HCT116 (cell line): ENCODE data around the gene KCNMB1. TPM values are rescaled to one million over a fixed set of nuclear protein-coding genes. Genes with fewer than 3 reads are reported as not detected.

ENCODE experiments used
- ATAC-seq: fragments of 200-7000 bp; cut with Tn5 transposase; 2 replicates; pipeline ENCODE4 v1.9.1; 2020; ENCODE audit warnings: mild to moderate bottlenecking, moderate library complexity
- BruUV-seq: library from RNA; stranded (reverse); fragments of 400-500 nt; replicated peaks from 2 replicates; lab custom pipeline; 2021; lab: Mats Ljungman, UMichigan
- CTCF ChIA-PET: fragments of 300-600 bp; sonication (Branson Sonifier 250); formaldehyde crosslinking; loops from one replicate; lab custom pipeline; 2021; ENCODE audit warnings: antibody characterized with exemption; lab: Charles Lee
- POLR2A ChIA-PET: fragments of 300-600, 350-600 bp; sonication (Branson Sonifier 250); formaldehyde crosslinking; loops from one replicate; lab custom pipeline; 2021; ENCODE audit warnings: antibody characterized with exemption; lab: Charles Lee
- RAD21 ChIA-PET, 2 experiments: fragments of 300-600 bp; sonication (Branson Sonifier 250); formaldehyde crosslinking; loops; one replicate each; lab custom pipeline; 2023; ENCODE audit warnings: low total read pairs in 2 of 2; ENCODE audit not compliant: uncharacterized antibody in 2 of 2, unreplicated experiment in 2 of 2, low non-redundant PET in 1 of 2; lab: Charles Lee
- DNase-seq: peaks from one replicate; pipeline ENCODE4 v3.0.0-alpha.2; 2010; ENCODE audit warnings: low read depth, low spot score
- H2AFZ ChIP-seq: fragments of 200-600 bp; shearing (Covaris generic), sonication (generic); 2 replicates; pipeline ENCODE4 v1.6.1; 2017; ENCODE audit warnings: low read depth, mixed run types, mixed read lengths, antibody characterized with exemption, low read length; ENCODE audit not compliant: poor library complexity, severe bottlenecking
- H3K27ac ChIP-seq: 2 replicates; pipeline ENCODE4 v1.5.1; 2012; ENCODE audit warnings: low read depth, low read length
- H3K27me3 ChIP-seq: fragments of 200-600 bp; sonication (generic); 2 replicates; pipeline ENCODE4 v1.6.1; 2016; ENCODE audit warnings: mixed run types, low read length, mixed read lengths; ENCODE audit not compliant: insufficient read depth
- H3K36me3 ChIP-seq, 2 experiments: fragments of 200-500 bp in 1 of 2; fragments of 200-600 bp in 1 of 2; sonication (Bioruptor generic) in 1 of 2; sonication (generic) in 1 of 2; 2 replicates each; pipeline versions ENCODE4 v1.5.1 to v1.6.1; 2014 to 2016; ENCODE audit warnings: low read length in 2 of 2, inconsistent platforms in 1 of 2, mixed read lengths in 1 of 2, mixed run types in 1 of 2; ENCODE audit not compliant: insufficient read depth in 2 of 2, control insufficient read depth in 1 of 2
- H3K4me1 ChIP-seq, 2 experiments: fragments of 200-600 bp in 1 of 2; sonication (generic) in 1 of 2; 2 replicates each; pipeline versions ENCODE4 v1.5.1 to v1.6.1; 2012 to 2017; ENCODE audit warnings: low read length in 2 of 2, inconsistent platforms in 1 of 2, mild to moderate bottlenecking in 1 of 2, mixed read lengths in 1 of 2, mixed run types in 1 of 2, moderate library complexity in 1 of 2; ENCODE audit not compliant: insufficient read depth in 2 of 2, control insufficient read depth in 1 of 2
- H3K4me2 ChIP-seq: fragments of 200-600 bp; sonication (generic); 2 replicates; pipeline ENCODE4 v1.6.1; 2017; ENCODE audit warnings: mixed run types, low read length, mixed read lengths
- H3K4me3 ChIP-seq, 2 experiments: fragments of 200-600 bp in 1 of 2; sonication (generic) in 1 of 2; replicated peaks in 1 of 2; 2 replicates each; pipeline ENCODE4 v1.5.1; 2011 to 2016; ENCODE audit warnings: low read length in 2 of 2, control low read depth in 1 of 2, low read depth in 1 of 2, mild to moderate bottlenecking in 1 of 2, mixed read lengths in 1 of 2, mixed run types in 1 of 2
- H3K79me2 ChIP-seq: fragments of 200-600 bp; sonication (generic); 2 replicates; pipeline ENCODE4 v1.6.1; 2017; ENCODE audit warnings: mild to moderate bottlenecking, mixed run types, low read length, moderate library complexity, mixed read lengths; ENCODE audit not compliant: insufficient read depth
- H3K9ac ChIP-seq: fragments of 200-600 bp; sonication (generic); 2 replicates; pipeline ENCODE4 v1.6.1; 2016; ENCODE audit warnings: low read length, mixed read lengths
- H3K9me2 ChIP-seq: fragments of 200-600 bp; sonication (generic), shearing (Covaris generic); 2 replicates; pipeline ENCODE4 v1.6.1; 2017; ENCODE audit warnings: mixed run types, mild to moderate bottlenecking, moderate library complexity; ENCODE audit not compliant: insufficient read depth
- H3K9me3 ChIP-seq, 2 experiments: fragments of 200-500 bp in 1 of 2; fragments of 200-600 bp in 1 of 2; sonication (Bioruptor generic) in 1 of 2; sonication (generic) in 1 of 2; 2 replicates each; pipeline ENCODE4 v1.6.1; 2014 to 2017; ENCODE audit warnings: low read length in 2 of 2, mixed read lengths in 2 of 2, inconsistent platforms in 1 of 2, low read depth in 1 of 2, mild to moderate bottlenecking in 1 of 2, mixed run types in 1 of 2, moderate library complexity in 1 of 2; ENCODE audit not compliant: control insufficient read depth in 1 of 2, insufficient read depth in 1 of 2
- H4K20me1 ChIP-seq: fragments of 200-600 bp; sonication (generic), shearing (Covaris generic); 2 replicates; pipeline ENCODE4 v1.6.1; 2017; ENCODE audit warnings: mixed run types, mild to moderate bottlenecking, moderate library complexity; ENCODE audit not compliant: insufficient read depth
- CBX3 ChIP-seq: IDR thresholded peaks from 2 replicates; pipeline ENCODE4 v1.6.1; 2012; ENCODE audit warnings: low read depth
- EGR1 ChIP-seq: IDR thresholded peaks from 2 replicates; pipeline ENCODE4 v1.6.1; 2012; ENCODE audit warnings: low read depth
- ELF1 ChIP-seq: IDR thresholded peaks from 2 replicates; pipeline ENCODE4 v1.6.1; 2012; ENCODE audit warnings: low read depth, borderline replicate concordance
- EZH2 ChIP-seq: fragments of 200-600 bp; sonication (generic); IDR thresholded peaks from 2 replicates; pipeline ENCODE4 v1.6.1; 2017; ENCODE audit warnings: antibody characterized with exemption, mixed run types
- FOSL1 ChIP-seq: IDR thresholded peaks from 2 replicates; pipeline ENCODE4 v1.6.1; 2012; ENCODE audit warnings: low read depth
- POLR2A ChIP-seq: IDR thresholded peaks from 2 replicates; pipeline ENCODE4 v1.7.0; 2011; ENCODE audit warnings: borderline replicate concordance; ENCODE audit not compliant: insufficient read depth, insufficient read length; ENCODE audit errors: extremely low read depth
- POLR2AphosphoS5 ChIP-seq: IDR thresholded peaks from 2 replicates; pipeline ENCODE4 v1.6.1; 2011; ENCODE audit warnings: mild to moderate bottlenecking, low read depth, low read length, moderate library complexity
- SIN3A ChIP-seq: IDR thresholded peaks from 2 replicates; pipeline ENCODE4 v1.6.1; 2012; ENCODE audit warnings: low read depth
- SP1 ChIP-seq: IDR thresholded peaks from 2 replicates; pipeline ENCODE4 v1.6.1; 2012; ENCODE audit warnings: low read depth
- SRF ChIP-seq: IDR thresholded peaks from 2 replicates; pipeline ENCODE4 v1.6.1; 2012; ENCODE audit warnings: low read depth
- TCF7L2 ChIP-seq: IDR thresholded peaks from 2 replicates; pipeline ENCODE4 v1.7.0; 2011; ENCODE audit warnings: borderline replicate concordance, inconsistent platforms; ENCODE audit not compliant: insufficient read depth, insufficient read length; ENCODE audit errors: extremely low read depth
- ZFX ChIP-seq: fragments of 450-650 bp; IDR thresholded peaks from 2 replicates; pipeline ENCODE4 v1.6.1; 2017
- ZNF274 ChIP-seq: fragments of 200-500 bp; sonication (Bioruptor generic); IDR thresholded peaks from 2 replicates; pipeline ENCODE4 v1.6.1; 2014; ENCODE audit warnings: mild to moderate bottlenecking, low read depth, low read length, inconsistent platforms
- intact Hi-C: fragments of 100-400 bp; cut with micrococcal nuclease; formaldehyde crosslinking; loops from 2 replicates; pipeline ENCODE4 v1.10.0; 2022
- total RNA-seq: library from RNA; stranded (reverse); gene quantifications from one replicate; pipeline ENCODE4 v1.2.1, GENCODE V29; 2021; ENCODE audit not compliant: unreplicated experiment
- TF ChIP-seq, protein P1 (sequence below), 3 experiments: fragments of 200-600 bp in 1 of 3; sonication (generic) in 1 of 3; IDR thresholded peaks in 2 of 3; conservative IDR thresholded peaks in 1 of 3; 2 replicates each; pipeline ENCODE4 v1.5.1; 2012 to 2017; ENCODE audit warnings: low read depth in 2 of 3, low read length in 2 of 3, antibody characterized with exemption in 1 of 3, borderline replicate concordance in 1 of 3, control low read depth in 1 of 3, mild to moderate bottlenecking in 1 of 3, mixed read lengths in 1 of 3, mixed run types in 1 of 3, moderate library complexity in 1 of 3; ENCODE audit not compliant: insufficient read depth in 1 of 3
- TF ChIP-seq, protein P2 (sequence below): IDR thresholded peaks from 2 replicates; pipeline ENCODE4 v1.6.1; 2012
- TF ChIP-seq, protein P3 (sequence below): IDR thresholded peaks from 2 replicates; pipeline ENCODE4 v1.6.1; 2012
- TF ChIP-seq, protein P4 (sequence below): IDR thresholded peaks from 2 replicates; pipeline ENCODE4 v1.6.1; 2011; ENCODE audit warnings: mild to moderate bottlenecking, low read length, moderate library complexity; ENCODE audit not compliant: insufficient replicate concordance; ENCODE audit errors: extremely low read depth

The KCNMB1 gene
- total RNA-seq, 1 experiment from 2014 or later: not detected

DNA sequence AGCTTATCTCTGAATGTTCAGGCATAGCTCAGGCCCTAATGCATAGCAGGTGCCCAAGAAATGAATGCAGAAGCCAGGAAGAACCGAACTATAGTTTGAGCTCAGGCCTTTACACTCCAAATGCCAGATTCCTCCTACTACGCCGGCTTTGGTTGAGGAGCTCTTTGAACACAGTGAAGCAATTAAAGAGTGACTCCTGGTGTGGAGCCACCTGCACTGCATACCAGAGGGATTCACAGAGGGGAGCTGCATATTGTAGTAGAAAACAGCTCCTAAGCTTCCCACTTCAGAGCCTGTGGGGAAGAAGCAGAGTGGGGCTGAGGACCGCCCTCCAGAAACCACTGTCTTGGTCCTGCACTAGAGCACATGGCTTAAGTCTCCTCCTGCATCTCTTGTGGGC, 14.5 kb upstream of the KCNMB1 start (continued):
- TF ChIP-seq EZH2: no peak
- TF ChIP-seq EGR1: no peak
- TF ChIP-seq CBX3: no peak
- no peak for TF ChIP-seq FOSL1
- TF ChIP-seq, protein P1, sequence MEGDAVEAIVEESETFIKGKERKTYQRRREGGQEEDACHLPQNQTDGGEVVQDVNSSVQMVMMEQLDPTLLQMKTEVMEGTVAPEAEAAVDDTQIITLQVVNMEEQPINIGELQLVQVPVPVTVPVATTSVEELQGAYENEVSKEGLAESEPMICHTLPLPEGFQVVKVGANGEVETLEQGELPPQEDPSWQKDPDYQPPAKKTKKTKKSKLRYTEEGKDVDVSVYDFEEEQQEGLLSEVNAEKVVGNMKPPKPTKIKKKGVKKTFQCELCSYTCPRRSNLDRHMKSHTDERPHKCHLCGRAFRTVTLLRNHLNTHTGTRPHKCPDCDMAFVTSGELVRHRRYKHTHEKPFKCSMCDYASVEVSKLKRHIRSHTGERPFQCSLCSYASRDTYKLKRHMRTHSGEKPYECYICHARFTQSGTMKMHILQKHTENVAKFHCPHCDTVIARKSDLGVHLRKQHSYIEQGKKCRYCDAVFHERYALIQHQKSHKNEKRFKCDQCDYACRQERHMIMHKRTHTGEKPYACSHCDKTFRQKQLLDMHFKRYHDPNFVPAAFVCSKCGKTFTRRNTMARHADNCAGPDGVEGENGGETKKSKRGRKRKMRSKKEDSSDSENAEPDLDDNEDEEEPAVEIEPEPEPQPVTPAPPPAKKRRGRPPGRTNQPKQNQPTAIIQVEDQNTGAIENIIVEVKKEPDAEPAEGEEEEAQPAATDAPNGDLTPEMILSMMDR (IDR thresholded peaks at IDR 0.05 in 2 of 3, conservative IDR thresholded peaks at IDR 0.05 in 1 of 3; ENCODE audit: borderline replicate concordance in 1 of 3, insufficient read depth in 1 of 3, low read depth in 2 of 3, low read length in 2 of 3): no peak
- TF ChIP-seq POLR2A: no peak
- TF ChIP-seq, all 23 proteins: peak for 0

DNA sequence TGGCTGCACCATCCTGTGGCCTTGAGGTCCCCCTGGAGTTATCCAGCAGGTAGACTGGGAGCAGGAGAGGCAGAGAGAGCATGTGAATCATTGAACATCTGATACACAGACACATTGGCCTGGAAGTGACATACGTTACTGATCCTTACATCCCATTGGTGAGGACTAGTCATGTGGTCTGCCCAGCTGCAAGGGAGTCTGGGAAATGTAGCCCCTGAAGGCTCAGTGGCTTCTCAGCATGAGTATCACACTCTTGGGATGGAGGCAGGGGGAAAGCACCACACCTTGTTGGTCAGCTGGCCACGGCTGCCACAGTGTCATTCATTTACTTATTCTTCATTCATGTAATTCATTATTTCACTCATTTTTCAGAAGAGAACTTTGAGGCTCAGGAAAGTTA, 13.3 kb upstream of the KCNMB1 start:
- no TSS peak for BruUV-seq
- ATAC-seq: no peak

More for the DNA sequence above, 13.3 kb upstream of the KCNMB1 start:
- Histone ChIP-seq H3K27ac (no peak overlapping the region), H3K9ac (no peak overlapping the region), H3K27me3 (peaks cover 22% of the 10 kb centered on the region), H4K20me1 (no peaks in the 10 kb centered on the region), H3K36me3 (no peaks in the 10 kb centered on the region), H3K9me2 (no peaks in the 10 kb centered on the region), H3K4me1 (no peaks in the 10 kb centered on the region), H3K4me2 (no peak overlapping the region), H3K9me3 (no peaks in the 10 kb centered on the region), H2AFZ (no peak overlapping the region), H3K4me3 (no peak overlapping the region), H3K79me2 (no peaks in the 10 kb centered on the region)
- intact Hi-C loops: no loop called here
- ChIA-PET CTCF (interaction anchor here (1.4 kb wide), 1 partner anchor 19 kb away, joined by 5 read pairs; no protein-coding TSS in a partner anchor), RAD21 (no interaction called here), POLR2A (no interaction called here)
- DNase-seq: no peak
- no peak for TF ChIP-seq POLR2AphosphoS5
- TF ChIP-seq TCF7L2: no peak
- TF ChIP-seq ELF1: no peak
- TF ChIP-seq, protein P2, sequence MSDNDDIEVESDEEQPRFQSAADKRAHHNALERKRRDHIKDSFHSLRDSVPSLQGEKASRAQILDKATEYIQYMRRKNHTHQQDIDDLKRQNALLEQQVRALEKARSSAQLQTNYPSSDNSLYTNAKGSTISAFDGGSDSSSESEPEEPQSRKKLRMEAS: no peak
- TF ChIP-seq, protein P3, sequence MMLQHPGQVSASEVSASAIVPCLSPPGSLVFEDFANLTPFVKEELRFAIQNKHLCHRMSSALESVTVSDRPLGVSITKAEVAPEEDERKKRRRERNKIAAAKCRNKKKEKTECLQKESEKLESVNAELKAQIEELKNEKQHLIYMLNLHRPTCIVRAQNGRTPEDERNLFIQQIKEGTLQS: no peak
- no peak for TF ChIP-seq SP1
- TF ChIP-seq, protein P1 (IDR thresholded peaks at IDR 0.05 in 2 of 3, conservative IDR thresholded peaks at IDR 0.05 in 1 of 3; ENCODE audit: borderline replicate concordance in 1 of 3, insufficient read depth in 1 of 3, low read depth in 2 of 3, low read length in 2 of 3): no peak
- no peak for TF ChIP-seq EZH2
- TF ChIP-seq SIN3A: no peak
- TF ChIP-seq, protein P4, sequence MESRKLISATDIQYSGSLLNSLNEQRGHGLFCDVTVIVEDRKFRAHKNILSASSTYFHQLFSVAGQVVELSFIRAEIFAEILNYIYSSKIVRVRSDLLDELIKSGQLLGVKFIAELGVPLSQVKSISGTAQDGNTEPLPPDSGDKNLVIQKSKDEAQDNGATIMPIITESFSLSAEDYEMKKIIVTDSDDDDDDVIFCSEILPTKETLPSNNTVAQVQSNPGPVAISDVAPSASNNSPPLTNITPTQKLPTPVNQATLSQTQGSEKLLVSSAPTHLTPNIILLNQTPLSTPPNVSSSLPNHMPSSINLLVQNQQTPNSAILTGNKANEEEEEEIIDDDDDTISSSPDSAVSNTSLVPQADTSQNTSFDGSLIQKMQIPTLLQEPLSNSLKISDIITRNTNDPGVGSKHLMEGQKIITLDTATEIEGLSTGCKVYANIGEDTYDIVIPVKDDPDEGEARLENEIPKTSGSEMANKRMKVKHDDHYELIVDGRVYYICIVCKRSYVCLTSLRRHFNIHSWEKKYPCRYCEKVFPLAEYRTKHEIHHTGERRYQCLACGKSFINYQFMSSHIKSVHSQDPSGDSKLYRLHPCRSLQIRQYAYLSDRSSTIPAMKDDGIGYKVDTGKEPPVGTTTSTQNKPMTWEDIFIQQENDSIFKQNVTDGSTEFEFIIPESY: no peak
- no peak for TF ChIP-seq FOSL1
- no peak for TF ChIP-seq ZNF274
- no peak for TF ChIP-seq ZFX
- TF ChIP-seq POLR2A: no peak
- TF ChIP-seq SRF: no peak
